ENCODE data around the gene SKAP2.

SKAP2 gene, protein sequence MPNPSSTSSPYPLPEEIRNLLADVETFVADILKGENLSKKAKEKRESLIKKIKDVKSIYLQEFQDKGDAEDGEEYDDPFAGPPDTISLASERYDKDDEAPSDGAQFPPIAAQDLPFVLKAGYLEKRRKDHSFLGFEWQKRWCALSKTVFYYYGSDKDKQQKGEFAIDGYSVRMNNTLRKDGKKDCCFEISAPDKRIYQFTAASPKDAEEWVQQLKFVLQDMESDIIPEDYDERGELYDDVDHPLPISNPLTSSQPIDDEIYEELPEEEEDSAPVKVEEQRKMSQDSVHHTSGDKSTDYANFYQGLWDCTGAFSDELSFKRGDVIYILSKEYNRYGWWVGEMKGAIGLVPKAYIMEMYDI

DNA sequence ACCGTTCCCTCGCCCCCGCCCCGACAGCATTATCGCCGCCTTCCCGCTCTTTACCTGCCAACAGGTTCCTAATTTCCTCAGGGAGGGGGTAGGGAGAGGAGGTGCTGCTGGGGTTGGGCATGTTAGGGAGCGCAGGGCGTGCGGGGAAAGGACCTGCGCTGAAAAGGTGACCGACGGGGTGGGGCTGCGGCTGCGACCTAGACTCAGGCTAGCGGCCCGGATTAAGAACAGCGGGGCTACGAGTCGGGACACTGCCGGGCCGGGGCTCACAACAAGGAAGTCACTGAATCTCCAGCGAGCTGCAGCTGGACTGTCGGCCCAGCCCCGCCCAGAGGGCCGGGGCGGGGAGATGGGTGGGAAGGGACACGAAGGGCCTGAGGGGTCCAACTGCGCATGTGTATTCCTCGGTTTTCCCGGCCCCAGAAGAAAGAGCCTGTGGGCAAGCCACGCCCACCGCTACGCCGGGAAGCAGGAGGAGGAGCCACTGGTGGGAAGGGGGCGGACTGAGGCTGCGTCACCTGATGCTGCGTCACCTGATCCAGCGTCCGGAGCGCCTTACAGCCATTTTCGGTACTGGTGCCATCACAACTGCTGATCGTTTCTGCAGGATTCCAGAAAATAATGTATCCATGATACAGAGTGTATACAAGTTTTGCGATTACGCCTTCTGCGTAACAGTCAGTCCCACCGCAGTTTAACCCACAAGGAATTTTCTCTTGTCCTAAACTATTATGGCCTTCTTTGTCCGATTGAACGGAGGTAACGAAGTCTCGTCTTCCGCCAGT, at the start of gene SKAP2:
Gene SKAP2, minus strand, starts transcription at position 282 of the 785 bp plus-strand sequence. Its CDS starts 161 bp downstream, at position 121.
- peak; percentile 92 to 98 for DNase-seq

DNA sequence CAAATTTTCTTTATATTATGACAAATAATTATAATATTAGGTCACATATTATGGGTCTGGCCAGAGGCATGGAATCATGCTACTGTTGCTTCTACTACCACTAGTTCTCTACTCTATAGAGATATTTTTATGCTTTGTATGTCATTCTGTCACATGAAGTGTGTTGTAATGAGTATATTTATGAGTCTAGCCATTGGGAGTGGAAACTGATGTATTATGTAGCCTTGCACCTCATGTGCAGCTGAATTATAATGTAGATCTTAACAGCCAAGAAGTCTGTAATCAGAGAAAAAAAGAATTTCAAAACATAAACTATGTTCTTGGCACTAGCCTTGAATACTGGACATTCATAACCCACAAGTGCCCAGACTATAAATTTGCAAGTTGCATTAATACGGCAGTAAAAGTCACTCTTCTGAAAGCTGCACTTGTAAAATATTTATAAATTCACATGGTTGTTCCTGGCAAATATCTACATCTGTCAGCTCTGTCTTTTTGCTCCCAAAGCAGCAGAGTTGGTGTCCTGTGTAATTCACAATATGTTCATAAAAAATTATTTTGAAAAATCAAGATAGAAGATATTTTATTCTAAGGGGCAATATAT, 48.6 kb upstream of the SKAP2 start:
- DNase-seq = no peak

DNA sequence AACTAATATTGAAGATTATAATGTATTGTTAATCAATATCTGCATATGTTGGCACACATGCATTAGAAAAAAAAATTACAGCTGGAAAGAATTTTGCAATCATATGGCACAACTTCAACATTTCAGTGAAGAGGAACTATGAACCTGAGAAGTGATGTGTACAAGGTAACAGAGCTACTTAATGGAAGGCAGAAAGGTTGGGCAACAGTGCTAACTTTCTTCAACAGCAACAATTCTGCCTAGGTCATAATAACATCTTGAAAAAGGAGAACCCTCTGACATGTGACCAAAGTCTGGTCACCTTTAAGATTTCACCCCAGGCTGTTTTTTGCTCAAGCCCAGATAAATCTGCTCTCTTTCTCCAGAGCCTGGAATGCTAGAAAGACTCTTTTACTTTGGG, 47.9 kb upstream of the SKAP2 start:
- no peak for DNase-seq

DNA sequence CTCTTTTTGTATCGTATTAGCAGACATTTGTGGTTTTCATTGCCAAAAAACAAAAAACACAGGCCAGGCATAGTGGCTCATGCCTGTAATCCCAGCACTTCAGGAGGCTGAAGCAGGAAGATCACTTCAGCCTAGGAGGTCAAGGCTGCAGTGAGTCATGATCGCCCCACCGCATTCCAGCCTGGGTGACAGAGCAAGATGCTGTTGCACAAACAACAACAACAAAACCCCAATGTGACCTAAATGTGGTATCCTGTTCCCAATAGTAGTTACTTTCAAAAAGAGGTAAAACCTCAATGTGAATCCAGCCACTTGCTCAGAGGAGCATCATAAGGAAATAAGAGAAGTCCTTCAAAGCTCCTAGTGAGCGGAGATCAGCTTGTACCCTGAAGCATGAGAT, 45.8 kb upstream of the SKAP2 start:
- no peak for DNase-seq

DNA sequence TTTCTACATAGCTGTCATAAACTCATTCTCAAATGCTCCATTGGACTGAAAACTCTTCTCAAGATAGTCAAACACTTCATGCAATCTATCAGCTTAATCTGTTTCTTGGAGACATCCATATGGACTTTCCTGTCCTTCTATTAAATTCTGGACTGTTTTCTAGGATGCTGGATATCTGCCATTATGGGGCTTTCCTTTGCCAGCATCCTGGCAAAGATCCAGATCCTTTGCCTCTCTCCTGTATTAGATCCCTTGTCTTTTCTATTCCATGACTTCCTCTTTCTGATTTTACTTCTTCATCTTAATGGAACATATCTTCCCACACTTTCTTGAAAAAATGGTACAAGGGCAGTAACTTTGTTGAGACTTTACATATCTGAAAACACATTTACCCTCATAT, 35.9 kb upstream of the SKAP2 start:
- DNase-seq = peak; percentile 2 to 8

DNA sequence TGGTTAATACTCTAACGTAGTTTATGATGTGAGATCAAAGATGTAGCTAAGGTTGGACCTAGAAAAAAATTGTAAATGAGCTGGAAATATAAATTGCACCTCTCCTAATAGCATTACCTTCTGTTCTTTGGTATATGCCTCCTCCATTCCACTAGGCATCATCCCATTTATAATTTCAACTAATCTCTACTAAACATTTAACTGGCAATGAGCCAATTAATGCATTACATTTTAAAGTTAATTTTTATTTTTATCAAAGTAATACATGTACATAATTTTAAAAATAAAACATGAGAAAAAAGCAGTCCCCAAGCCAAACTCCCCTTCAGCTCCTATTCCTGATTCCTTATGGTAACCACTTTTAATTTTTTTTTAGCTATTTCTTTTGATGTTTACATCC, 35.1 kb upstream of the SKAP2 start:
- DNase-seq = no peak

DNA sequence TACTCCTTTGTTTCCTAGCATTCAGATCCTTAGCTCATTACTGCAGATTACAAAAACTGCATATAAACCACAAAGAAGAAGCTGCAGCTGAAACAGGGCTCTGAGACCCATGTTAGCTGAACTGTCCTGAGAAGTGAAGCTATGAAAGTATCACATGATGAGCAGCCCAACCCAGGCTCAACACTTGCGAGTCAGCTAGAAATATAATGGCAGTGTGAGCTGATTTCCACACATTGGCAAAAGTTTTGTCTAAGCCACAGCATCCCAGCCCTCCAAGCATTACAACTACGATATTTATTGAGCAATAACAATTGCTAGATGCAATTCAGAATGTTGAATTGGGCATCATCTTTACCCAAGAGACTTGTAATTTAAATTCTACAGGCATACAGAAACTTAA, 34.5 kb upstream of the SKAP2 start:
- DNase-seq = no peak

DNA sequence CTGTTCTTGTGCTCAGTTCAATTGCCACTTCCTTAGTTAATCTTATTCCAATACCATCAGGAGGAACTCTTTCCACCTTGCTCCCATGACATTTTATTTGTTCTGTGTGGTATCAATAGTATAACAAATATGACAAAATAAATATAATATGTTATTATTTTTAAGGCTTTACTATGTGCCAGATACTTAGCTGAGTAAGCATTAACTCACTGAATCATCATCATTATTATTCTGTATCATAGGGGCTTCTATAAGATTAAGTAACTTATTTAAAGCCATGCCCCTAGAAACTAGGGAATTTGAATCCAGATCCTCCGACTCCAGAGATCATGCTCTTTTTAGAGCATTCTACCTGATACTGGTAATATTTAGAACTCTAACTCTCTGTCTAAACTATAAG, 33.5 kb upstream of the SKAP2 start:
- DNase-seq = no peak

DNA sequence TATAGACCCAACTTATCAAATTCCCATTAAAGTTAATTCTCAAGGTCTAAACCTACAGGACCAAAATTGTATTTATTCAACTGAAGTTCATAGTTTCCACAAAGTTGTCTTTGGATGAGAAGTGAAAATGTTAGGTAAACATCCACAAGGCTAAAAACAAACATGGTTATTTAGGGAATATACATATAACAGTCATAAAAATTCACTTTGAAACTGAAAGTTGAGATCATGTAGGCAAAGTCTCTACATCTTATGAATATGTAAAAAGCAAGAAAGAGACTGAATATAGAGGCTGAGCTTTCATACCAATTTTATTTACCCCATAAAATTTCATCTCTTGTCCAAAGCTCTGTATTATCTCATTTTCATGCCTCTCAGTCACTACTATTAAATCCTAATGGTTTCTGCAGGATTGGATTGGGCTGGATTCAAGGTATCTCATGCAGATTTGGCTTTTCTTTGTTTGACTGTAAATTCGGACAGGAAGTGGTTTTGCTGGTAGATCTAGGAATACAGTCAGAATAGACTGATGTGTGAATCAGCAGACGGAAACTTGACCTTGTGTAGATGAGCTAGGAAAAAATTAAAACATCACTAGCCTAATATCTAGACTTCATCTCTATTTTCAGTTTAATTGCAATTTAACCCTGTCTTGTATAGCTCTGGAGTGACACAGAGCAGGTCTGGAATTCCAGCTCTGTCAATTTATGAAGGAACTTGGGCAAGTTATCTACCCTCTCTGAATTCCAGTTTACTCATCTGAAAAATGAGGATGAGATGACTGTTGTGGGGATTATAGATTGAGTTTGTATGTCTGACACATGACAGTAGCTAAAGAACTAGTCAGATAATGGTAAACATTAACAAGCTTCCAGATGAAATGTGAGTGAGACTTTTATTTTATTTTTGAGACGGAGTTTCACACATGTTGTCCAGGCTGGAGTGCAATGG, 27.3 kb upstream of the SKAP2 start:
- DNase-seq = no peak

DNA sequence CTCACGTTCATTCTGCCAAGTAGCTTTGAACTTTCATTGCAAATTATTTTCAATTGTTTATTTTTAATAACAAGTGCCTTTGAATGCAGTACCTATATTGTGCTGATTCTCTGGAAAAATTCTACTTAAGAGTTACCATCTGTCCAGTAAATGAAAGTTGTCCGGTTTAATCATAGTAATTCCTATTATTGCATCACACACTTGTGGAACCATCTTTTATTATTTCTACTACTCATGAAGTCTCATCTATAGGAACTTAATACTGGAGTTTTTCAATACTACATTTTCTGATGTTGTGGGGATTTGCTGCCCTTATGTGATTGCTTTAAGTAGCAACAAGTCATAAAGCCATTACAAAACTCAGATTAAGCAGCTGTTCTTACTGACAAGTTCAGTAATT, 16.5 kb upstream of the SKAP2 start:
- DNase-seq = peak in 1 of 2 experiments; percentile 26

DNA sequence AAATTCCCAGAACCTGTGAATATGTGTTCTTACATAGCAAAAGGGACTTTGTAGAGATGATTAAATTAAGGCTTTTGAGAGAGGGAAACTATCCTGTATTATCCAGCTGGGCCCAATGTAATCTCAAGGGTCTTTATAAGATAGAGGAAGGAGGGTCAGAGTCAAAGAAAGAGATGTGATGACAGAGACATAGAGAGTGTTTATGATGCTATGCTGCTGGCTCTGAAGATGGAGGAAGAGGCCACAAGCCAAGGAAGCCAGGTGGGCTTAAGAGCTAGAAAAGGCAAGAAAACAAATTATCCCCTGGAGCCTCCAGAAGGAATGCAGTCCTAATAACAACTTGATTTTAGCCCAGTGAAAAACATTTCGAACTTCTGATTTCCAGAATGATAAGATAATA, 15.3 kb upstream of the SKAP2 start:
- no peak for DNase-seq

DNA sequence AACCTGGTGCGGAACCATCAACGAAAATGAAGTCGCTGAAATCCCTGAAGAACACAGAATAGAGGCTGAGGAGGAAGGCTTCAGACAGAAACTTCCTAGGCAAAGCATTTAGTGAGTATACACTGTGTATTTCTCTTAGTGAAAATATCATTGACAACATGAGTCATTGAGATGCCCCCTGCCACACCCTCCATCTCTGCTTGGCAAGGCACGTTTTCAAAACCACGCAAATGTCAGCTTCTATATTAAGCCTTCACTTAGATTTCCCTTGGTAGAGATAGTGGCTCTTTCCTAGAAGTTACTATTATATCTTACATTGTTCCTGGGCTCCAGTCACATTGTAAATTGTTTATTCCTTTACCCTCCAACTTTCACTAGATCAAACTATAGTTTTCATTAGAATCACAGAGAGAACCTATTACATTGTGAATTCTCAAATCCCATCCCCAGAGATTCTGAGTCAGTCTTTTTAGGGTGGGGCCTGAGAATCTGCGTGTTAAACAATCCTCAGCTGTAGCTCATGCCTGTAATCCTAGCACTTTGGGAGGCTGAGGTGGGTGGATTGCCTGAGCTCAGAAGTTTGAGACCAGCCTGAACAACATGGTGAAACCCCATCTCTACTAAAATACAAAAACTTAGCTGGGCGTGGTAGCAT, 4.6 kb upstream of the SKAP2 start:
- no peak for DNase-seq

DNA sequence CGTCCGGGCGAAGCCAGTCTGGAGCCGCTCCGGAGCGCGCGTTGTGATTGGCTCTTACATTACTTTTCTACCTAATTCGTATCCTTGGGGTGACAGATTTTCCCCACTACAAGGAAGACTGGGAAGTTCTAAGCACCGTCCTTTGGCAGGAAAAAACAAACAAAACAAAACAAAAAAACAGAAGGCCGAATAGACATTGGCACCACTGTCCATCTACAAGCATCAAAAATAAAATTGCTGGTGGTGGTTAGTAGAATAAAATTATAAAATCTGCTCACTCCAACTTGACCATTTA, 651 bp upstream of the SKAP2 start:
- DNase-seq = peak in 1 of 2 experiments; percentile 70

DNA sequence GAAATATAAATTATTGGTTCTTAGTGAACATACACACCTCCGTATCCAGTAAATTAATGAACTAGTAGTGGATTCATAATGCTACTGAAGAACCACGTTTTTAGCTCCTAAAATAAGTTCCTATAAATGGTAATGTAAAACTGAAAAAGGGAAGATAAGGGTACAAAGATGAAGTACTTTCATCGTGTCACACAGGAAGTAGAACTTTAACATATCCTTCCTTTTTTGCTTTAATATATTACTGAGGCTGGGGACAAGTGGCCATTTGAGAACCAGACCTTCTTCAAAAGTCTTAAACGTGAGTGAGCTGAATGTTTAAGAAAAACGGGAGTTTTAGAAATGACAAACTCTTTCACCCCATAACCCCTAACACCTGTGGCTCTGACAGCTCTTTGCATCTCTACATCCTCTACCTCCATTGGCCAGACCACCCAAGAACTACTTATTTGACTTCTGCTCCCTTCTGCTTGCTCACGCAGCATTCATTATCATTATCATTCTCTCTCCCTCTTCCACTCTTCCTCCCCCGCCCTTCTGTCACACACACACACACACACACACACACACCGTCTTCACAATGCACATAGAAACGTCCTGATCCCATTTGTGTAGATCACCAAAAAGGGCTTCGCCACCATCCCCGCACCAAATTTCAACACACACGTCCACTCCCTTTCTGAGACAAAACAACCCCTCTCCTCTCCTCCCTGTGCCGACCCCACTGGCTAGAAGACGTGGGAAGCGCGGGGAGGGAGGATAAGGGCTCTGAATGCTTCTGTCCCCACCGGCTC, 677 bp downstream of the SKAP2 start:
- peak; percentile 27 to 50 for DNase-seq

DNA sequence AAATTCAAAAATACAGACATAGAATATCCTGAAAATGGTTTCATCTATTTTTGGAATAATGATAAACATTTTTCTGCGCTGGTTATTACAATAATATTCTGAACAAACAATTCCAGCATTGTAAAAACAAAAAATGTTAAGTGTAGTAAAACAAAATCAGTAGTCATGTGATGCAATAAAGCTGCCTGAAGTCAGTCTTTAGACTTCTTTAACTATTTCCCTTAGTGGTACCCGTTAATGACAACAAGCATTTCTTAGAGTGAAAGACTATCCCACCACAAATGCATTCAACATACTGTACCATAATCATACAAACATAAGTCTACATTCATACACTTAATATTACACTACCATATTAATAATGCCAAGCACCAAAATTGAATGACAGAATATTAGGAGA, 1.6 kb downstream of the SKAP2 start:
- DNase-seq = no peak

DNA sequence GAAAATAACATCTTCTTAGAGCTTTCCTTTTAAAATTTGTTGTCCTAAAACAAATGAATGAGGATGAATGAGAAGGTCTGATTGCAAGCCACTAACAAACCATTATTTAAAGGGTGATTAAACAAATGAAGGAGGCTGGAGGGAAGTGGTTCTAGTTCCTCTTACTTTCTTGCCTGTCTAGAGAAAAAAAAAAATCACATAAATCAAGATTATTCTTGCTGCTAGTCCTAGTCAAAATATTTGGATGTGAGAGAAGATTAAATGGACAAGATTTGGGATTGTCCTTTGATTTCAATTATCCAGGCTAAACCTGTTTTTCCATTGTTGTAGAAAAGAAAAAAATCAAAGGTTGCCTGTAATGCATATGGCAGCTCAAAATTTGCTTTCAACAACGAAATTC, 3.3 kb downstream of the SKAP2 start:
- no peak for DNase-seq

DNA sequence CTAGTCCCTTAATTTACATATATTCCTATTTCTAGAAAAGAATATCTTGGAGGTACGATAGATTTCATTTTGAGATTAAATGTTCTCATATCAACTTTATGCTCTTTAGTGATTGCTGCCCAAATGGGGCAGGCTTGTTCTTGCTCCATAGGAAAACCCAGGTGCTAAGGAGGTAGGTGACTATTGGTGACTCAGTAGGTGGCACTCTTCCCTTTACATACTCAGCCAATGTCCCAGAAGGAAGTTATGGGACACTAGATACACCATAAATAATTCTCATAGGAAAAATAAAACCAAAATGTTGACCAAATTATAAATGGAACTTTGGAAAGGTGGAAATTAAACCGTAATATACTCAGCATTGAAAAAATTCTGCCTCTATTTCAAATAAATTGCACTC, 4.0 kb downstream of the SKAP2 start:
- peak in 1 of 2 experiments; percentile 47 for DNase-seq

DNA sequence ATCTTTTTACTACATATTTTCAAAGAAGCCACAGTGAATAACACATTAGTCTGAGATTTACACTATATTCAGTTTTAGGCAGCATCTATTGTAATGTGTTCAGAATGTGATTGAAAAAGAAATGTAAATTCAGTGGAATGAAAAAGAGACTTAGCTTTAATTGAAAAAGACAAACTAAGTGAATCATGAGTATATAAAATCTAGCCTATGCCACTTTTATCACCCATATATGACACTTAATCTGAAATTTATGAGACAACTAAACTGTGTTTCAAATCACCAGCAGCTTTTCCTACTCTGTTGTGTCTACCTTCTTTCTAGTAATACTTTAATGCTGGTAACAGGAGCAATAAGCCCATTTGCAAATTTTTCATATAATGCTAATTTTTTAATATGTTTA, 4.7 kb downstream of the SKAP2 start:
- no peak for DNase-seq

DNA sequence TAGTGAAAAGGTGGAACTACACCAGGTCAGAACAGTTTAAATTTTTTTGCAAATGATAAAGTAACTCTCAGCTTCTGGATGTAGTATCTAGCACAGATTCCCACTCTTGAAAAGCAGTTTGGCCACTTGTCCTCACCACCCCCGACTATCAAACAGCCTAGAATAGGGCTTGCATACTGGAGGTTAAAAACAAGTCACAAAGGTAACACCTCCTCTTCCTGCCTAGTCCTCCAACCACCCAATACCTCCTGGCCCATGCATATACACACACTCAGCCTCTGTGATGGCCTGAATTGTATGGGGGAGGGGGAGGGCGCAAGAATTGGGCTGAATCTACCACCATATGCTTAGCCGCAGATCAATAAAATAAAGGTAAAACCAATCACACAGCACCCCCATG, 5.7 kb downstream of the SKAP2 start:
- DNase-seq = no peak

DNA sequence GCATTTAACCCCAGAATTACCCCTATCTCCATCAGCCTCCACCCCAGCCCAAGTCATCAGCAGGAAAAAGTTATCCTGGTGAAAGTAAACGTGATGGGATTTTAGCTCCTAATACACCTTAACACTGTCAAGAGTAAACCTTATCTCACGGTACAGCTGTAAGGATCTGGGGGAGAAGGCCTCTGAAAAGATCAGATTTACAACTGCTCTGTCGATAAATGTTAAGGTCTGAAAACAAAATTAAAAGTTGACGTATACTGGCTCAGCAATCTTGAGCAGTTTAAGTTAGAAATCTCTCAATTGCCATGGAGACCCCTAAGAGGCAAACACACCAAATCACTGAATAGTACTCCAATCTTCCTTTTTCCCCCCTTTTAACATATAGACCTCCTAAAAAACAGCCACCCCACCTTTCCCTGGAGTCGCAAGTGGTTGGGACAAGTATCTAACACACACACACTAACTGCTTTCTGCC, 6.1 kb downstream of the SKAP2 start:
- no peak for DNase-seq

DNA sequence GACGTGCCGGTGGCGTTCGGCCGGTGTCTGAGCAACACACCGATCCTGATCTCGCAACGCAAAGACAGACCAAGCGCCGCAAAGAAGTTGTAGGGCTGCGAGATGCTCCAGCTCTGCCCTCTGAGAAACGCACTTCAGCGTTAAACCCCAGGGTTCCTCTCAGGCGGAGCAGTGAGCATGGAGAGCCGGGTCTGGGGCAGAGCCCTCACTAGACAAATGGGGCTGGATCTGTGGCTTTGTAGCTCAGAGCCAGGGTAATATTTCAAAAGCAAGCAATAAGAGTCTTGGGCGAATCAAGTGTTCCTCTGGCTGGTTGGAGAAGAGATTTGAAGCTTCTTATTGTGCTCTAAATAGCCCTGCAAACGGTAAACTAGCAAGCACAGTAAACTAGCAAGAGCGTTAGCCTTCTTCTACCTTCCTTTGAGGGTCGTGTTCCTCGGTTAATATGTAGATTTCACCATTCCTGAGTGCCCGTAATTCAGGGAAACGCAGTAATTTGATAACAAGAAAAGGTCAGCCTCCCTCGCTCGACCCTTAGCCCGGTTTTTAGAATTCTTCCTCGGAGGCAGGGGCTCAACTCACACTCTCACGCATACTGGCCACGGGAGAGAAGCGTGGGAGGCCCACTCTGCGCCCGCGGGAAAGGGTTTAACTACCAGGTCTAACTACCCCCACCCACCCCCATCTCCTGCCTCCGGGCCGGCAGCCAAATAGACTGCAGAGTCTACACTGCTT, 6.7 kb downstream of the SKAP2 start:
- no peak for DNase-seq

Measured in NCI-H524 (cell line).